GM12801 (cell line): ENCODE measurements around the gene TIMP2.

ENCODE experiments used
- TF ChIP-seq, protein P1 (sequence below): IDR thresholded peaks from one replicate; pipeline ENCODE4 v1.5.1; 2011; ENCODE audit warnings: control low read depth; ENCODE audit not compliant: insufficient read length; ENCODE audit errors: extremely low read depth

The TIMP2 gene

DNA sequence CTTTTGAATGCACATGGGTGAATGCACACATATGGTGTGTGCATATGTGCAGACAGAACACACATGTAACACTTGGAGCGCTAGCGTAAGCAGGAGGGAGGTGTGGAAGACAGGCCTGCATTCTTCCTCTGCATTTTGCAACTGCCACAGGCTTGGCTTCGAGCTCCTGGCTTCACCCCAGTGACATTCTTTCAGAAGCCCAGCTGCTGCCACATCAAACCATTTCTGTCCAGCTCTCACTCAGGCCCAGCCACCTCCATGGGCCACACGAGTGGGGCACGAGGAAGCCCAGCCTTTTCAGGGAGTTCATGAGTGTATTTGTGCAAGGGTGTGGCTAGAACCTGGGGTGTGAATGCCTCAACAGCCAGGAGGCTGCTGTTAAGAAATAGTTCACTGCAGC lies 35.7 kb upstream of the TIMP2 start:
- TF ChIP-seq, protein P1, sequence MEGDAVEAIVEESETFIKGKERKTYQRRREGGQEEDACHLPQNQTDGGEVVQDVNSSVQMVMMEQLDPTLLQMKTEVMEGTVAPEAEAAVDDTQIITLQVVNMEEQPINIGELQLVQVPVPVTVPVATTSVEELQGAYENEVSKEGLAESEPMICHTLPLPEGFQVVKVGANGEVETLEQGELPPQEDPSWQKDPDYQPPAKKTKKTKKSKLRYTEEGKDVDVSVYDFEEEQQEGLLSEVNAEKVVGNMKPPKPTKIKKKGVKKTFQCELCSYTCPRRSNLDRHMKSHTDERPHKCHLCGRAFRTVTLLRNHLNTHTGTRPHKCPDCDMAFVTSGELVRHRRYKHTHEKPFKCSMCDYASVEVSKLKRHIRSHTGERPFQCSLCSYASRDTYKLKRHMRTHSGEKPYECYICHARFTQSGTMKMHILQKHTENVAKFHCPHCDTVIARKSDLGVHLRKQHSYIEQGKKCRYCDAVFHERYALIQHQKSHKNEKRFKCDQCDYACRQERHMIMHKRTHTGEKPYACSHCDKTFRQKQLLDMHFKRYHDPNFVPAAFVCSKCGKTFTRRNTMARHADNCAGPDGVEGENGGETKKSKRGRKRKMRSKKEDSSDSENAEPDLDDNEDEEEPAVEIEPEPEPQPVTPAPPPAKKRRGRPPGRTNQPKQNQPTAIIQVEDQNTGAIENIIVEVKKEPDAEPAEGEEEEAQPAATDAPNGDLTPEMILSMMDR = no peak

DNA sequence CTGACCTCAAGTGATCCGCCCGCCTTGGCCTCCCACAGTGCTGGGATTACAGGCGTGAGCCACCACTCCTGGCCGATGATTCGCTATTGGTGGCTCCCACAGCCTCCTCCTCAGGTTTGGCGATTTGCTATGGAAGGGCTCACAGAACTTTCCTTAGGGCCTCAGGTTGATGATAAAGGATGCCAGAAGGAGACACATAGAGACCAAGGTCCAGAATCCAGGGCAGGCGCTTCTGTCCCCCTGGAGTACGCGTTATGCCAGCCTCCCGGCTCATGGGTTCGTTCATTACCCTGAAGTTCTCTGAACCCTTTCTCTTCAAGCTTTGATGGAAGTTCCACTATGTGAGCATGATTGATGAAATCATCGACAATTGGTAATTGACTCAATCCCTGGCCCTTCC lies 34.6 kb upstream of the TIMP2 start:
- TF ChIP-seq, protein P1 = no peak

DNA sequence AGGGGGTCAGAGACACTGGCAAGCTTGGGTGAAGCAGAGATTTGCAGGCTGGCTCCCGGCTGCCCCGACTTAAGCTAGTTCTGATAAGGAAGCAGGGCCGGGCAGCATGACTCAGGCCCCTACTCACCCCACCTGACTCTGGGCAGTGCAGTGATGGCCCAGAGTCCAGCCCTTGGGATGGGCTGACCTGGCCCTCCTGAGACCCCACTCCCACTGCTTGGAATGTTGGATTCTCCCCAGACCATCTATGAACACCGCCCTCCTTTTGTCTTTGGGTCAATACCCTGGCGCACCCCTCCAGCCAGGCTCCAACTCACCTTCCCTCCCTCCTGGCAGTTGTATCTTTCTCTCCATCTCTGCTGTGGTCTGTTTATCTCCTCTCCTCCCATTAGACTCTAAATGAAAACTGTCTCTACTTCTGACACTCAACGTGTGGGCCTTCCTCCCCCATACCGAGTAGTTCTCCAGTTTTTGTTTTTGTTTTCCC lies 33.5 kb upstream of the TIMP2 start:
- TF ChIP-seq, protein P1 = no peak

DNA sequence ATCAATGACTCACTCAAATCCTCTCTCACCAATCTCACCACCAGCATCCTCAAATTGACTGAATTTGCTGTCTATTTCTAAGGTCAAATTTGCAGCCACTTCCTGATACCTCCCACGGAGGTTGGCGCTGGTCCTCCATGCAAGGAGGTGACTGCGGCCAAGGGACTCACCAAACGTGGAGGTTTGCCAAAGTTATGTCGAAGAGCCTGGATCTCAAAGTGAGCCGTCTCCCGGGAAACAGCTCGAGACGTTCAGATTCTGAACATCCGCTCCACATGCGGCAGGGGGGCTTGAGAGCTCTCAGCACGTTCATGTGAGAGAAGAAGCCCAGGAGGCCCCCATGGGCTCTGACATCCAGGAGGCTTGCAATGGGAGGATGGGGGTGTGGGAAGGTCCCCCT lies 31.9 kb upstream of the TIMP2 start:
- TF ChIP-seq, protein P1 = no peak

DNA sequence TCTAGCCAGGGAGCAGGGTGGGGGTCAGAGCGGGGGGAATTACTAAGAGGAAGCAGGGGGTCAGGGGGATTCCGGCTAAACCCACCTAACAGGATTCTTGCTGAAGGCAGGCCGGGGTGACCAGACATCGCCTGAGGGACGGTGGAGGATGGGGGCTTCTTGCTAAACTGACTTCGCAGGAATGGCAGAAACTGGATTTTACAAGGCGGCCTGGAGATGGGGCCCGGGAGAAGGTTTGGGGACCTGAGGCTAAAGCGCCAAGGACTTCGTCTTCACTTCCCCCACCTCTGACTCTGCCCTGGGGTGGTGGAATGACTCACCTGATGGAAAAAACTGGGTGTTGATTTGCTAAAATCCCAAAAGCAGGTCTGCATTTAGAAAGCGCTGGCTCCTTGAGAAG lies 31.1 kb upstream of the TIMP2 start:
- TF ChIP-seq, protein P1 = no peak

DNA sequence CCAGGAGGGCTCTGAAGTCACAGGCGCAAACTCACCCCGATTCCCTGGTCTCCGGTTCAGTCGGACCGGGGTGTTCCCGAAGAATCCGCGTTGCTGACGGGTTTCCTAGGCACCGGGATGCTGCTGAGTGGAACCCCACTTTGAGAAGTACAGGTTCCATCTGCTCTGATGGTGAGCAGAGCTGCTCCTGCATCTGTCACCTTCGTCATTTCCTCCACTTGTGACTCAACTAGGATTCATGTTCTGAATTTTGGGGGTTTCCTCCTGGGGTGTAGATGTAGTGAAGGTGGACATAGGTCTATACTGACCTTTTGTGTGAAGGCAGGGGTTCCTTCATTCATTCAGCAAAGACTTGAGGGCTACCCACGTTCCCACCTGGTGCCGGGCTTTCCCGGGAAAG lies 29.5 kb upstream of the TIMP2 start:
- TF ChIP-seq, protein P1 = no peak

DNA sequence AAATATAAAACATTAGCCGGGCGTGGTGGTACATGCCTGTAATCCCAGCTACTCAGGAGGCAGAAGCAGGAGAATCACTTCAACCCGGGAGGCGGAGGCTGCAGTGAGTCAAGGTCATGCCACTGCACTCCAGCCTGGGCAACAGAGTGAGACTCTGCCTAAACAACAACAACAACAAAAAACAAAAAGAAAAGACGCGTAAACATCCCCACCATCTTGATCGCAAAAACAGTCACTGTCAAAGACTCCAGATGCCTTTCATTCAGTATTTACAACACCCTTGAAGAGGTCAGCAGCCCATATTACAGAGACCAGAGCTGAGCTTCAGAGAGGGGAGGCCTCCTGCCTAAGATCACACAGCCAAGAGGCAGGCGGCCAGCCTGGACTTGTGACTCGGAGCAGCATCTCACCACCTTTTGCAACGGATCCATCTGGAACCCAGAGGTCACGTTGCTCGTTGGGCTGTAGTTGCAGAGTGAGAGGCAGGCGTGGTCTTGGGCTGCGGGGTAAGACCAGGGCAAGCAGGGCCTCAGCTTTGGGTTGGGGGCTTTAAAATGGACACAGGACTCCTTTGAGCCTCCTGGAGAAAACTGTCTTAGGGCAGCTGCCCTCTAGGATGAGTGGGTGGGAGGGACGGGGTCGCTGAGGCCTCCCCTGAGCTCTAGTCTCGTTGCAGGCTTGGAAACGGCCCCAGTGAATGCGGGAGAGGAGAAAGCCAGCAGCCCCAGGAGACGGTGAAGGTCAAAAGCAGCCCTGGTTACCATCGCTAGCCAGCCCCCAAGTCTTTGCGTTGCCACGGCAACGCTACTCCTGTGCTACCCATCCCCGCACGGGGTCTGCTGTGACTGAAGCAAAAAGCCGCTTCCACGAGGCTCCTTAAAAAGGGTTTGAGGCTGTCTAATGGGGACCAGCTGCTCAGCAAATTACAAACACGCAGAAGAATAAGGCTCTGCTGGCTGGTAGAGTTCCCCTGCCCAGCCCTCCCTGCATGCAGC lies 28.5 kb upstream of the TIMP2 start:
- TF ChIP-seq, protein P1 = no peak
